A673 (cell line): ENCODE data around the gene ARHGEF19.

Source experiments
- CTCF ChIP-seq: fragments of 300-800, 200-600 bp; sonication (generic); conservative IDR thresholded peaks from 2 replicates; pipeline ENCODE4 v1.5.1; 2017; ENCODE audit warnings: low read depth, mild to moderate bottlenecking, antibody characterized with exemption, low read length, moderate library complexity, mixed read lengths
- EZH2 ChIP-seq: fragments of 200-600 bp; sonication (generic); IDR thresholded peaks from 2 replicates; pipeline ENCODE4 v1.6.1; 2017; ENCODE audit warnings: borderline replicate concordance, low read depth, mild to moderate bottlenecking, mixed read lengths, antibody characterized with exemption, low read length; ENCODE audit not compliant: poor library complexity, severe bottlenecking

GRCh38 chr1:16231331-16232315 lies 19.2 kb upstream of the ARHGEF19 start:
- no peak for TF ChIP-seq CTCF
- TF ChIP-seq EZH2, result no peak
